ENCODE measurements around the gene MORN1. TPM values are rescaled to one million over a fixed set of nuclear protein-coding genes. Genes with fewer than 3 reads are reported as not detected.

The MORN1 gene
- total and polyA plus RNA-seq, 2 of the 4 experiments (the other 2 are of a cell fraction): 3.0 to 4.2 TPM

DNA sequence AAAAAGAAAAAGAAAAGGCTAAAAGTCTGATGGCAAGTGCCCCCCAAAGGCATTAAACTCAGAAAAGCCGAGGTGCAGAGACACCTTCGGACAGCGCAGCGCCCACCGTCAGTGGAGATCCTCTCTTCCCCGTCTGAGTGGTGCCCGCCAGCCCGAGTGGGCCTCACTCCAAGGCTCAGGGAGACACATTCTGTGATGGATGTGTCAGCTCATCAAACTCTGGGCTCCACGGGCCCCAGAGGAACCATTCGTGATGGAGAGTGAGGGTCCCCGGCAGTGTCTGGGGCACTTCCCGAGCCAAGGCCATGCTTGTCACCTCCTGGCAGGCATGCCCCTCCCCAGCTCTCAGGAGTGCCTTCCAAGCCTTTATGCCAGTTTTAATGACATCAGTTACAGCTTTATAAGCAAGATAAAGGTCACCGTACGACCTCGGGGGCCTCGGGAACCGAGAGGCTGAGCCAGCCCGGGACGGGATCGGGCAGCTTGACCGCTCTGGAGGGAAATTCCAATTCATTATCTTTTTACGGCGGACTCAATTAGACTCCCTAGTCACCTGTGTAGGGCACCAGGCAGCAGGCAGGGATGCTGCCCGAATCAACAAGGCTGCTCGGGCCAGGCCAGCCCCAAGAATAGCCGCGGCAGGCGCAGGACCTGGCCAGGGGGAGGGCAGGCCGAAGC is 49.5 kb downstream of the MORN1 start:
- Histone ChIP-seq H3K27me3 (ENCODE audit: control insufficient read depth, insufficient read depth, low read length) (no peaks in the 10 kb centered on the region; the same call in 1 of the 2 replicates), H2BK20ac (ENCODE audit: low read depth, low read length) (no peak overlapping the region), H2BK5ac (ENCODE audit: low read depth, low read length, poor library complexity, severe bottlenecking) (no peak overlapping the region), H3K14ac (replicated peaks; ENCODE audit: low read depth, low read length) (no peak overlapping the region), H4K5ac (ENCODE audit: low read depth, low read length) (no peak overlapping the region), H2BK15ac (ENCODE audit: low read depth, low read length) (no peak overlapping the region), H3K4me3 (ENCODE audit: insufficient read depth, low read depth, low read length) (no peak overlapping the region), H3K9ac (ENCODE audit: low read depth, low read length) (no peak overlapping the region), H3K56ac (ENCODE audit: extremely low read depth, insufficient read depth, low read length) (no peak overlapping the region), H3K27ac (ENCODE audit: insufficient read depth, low read length) (no peak overlapping the region), H4K91ac (ENCODE audit: insufficient read depth, low read depth, low read length) (no peak overlapping the region), H2AFZ (replicated peaks; ENCODE audit: low read length, poor library complexity) (no peak overlapping the region), H2AK9ac (replicated peaks; ENCODE audit: low read depth, low read length, poor library complexity) (no peak overlapping the region), H4K20me1 (ENCODE audit: insufficient read depth, low read length) (no peaks in the 10 kb centered on the region), H3K9me1 (ENCODE audit: insufficient read depth, low read length) (no peaks in the 10 kb centered on the region), H3K4me2 (ENCODE audit: low read depth, low read length) (no peak overlapping the region), H3K9me3 (ENCODE audit: control insufficient read depth, insufficient read depth, low read length) (no peaks in the 10 kb centered on the region; the same call in 1 of the 2 replicates), H2BK120ac (ENCODE audit: low read depth, low read length) (no peak overlapping the region), H3K36me3 (ENCODE audit: control insufficient read depth, insufficient read depth, low read length) (no peaks in the 10 kb centered on the region), H3K4me1 (ENCODE audit: control insufficient read depth, insufficient read depth, low read length) (no peaks in the 10 kb centered on the region), H3K4ac (ENCODE audit: low read depth, low read length) (no peak overlapping the region), H4K8ac (ENCODE audit: low read depth in 2 of 2, low read length in 2 of 2) (no peak overlapping the region), H3K79me1 (ENCODE audit: low read depth in 1 of 2, low read length in 2 of 2) (no peaks in the 10 kb centered on the region), H3K18ac (ENCODE audit: low read depth, low read length) (no peak overlapping the region), H3K23ac (ENCODE audit: low read depth, low read length) (no peak overlapping the region), H2AK5ac (ENCODE audit: low read depth, low read length) (no peak overlapping the region)
- TF ChIP-seq CHD1 (IDR thresholded peaks at IDR 0.05; ENCODE audit: low read depth, low read length) (no peak), RCOR1 (IDR thresholded peaks at IDR 0.05; ENCODE audit: insufficient replicate concordance, low read length) (no peak), FOS (IDR thresholded peaks at IDR 0.05; ENCODE audit: low read depth, low read length) (no peak), MAZ (IDR thresholded peaks at IDR 0.05; ENCODE audit: borderline replicate concordance, low read depth, low read length) (no peak), RAD21 (IDR thresholded peaks at IDR 0.05; ENCODE audit: low read length) (no peak), BHLHE40 (IDR thresholded peaks at IDR 0.05; ENCODE audit: low read depth, low read length) (no peak), CEBPB (IDR thresholded peaks at IDR 0.05; ENCODE audit: low read depth, low read length) (no peak), MAFK (IDR thresholded peaks at IDR 0.05; ENCODE audit: low read depth, low read length) (no peak), POLR2A (IDR thresholded peaks at IDR 0.05; ENCODE audit: low read depth, low read length) (no peak), RFX5 (IDR thresholded peaks at IDR 0.05; ENCODE audit: low read depth, low read length) (no peak), MXI1 (IDR thresholded peaks at IDR 0.05; ENCODE audit: borderline replicate concordance, low read depth, low read length) (no peak), NFE2L2 (IDR thresholded peaks at IDR 0.05; ENCODE audit: low read depth, low read length) (no peak), SMC3 (IDR thresholded peaks at IDR 0.05; ENCODE audit: low read depth, low read length) (no peak)
- TF ChIP-seq, protein P1, sequence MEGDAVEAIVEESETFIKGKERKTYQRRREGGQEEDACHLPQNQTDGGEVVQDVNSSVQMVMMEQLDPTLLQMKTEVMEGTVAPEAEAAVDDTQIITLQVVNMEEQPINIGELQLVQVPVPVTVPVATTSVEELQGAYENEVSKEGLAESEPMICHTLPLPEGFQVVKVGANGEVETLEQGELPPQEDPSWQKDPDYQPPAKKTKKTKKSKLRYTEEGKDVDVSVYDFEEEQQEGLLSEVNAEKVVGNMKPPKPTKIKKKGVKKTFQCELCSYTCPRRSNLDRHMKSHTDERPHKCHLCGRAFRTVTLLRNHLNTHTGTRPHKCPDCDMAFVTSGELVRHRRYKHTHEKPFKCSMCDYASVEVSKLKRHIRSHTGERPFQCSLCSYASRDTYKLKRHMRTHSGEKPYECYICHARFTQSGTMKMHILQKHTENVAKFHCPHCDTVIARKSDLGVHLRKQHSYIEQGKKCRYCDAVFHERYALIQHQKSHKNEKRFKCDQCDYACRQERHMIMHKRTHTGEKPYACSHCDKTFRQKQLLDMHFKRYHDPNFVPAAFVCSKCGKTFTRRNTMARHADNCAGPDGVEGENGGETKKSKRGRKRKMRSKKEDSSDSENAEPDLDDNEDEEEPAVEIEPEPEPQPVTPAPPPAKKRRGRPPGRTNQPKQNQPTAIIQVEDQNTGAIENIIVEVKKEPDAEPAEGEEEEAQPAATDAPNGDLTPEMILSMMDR (conservative IDR thresholded peaks at IDR 0.05; ENCODE audit: low read depth, low read length): no peak
- TF ChIP-seq, protein P2, sequence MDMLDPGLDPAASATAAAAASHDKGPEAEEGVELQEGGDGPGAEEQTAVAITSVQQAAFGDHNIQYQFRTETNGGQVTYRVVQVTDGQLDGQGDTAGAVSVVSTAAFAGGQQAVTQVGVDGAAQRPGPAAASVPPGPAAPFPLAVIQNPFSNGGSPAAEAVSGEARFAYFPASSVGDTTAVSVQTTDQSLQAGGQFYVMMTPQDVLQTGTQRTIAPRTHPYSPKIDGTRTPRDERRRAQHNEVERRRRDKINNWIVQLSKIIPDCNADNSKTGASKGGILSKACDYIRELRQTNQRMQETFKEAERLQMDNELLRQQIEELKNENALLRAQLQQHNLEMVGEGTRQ (IDR thresholded peaks at IDR 0.05; ENCODE audit: low read depth, low read length): no peak
- TF ChIP-seq, protein P3, sequence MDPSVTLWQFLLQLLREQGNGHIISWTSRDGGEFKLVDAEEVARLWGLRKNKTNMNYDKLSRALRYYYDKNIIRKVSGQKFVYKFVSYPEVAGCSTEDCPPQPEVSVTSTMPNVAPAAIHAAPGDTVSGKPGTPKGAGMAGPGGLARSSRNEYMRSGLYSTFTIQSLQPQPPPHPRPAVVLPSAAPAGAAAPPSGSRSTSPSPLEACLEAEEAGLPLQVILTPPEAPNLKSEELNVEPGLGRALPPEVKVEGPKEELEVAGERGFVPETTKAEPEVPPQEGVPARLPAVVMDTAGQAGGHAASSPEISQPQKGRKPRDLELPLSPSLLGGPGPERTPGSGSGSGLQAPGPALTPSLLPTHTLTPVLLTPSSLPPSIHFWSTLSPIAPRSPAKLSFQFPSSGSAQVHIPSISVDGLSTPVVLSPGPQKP (IDR thresholded peaks at IDR 0.05; ENCODE audit: borderline replicate concordance, low read depth, low read length): no peak
- DNase-seq: no peak
- dilution Hi-C loops (cut with HindIII; ENCODE audit: low sequenced_read_pairs, unreplicated experiment): no loop called here
- no peak for ATAC-seq (ENCODE audit: low read depth)
- POLR2A ChIA-PET (ENCODE audit: unreplicated experiment): no interaction called here
- 81% methylated on average over 20 of the region's 29 CpGs; no CpG with 5 or more reads in 1 of the 2 experiments for WGBS, 2 experiments (ENCODE audit: extremely low coverage in 2 of 2, insufficient read length in 1 of 2)
- BruUV-seq (replicated peaks): no TSS peak
- intact Hi-C loops (cut with micrococcal nuclease): no loop called here
- in situ Hi-C loops (cut with MboI; ENCODE audit: low sequenced_read_pairs): no loop called here
- CTCF ChIA-PET: no interaction called here

Data from IMR-90 (cell line).